DND-41 (cell line): ENCODE results near the gene PRSS38.

ENCODE experiments used
- CTCF ChIP-seq: IDR thresholded peaks from 2 replicates; pipeline ENCODE4 v1.5.1; 2012; ENCODE audit warnings: borderline replicate concordance, low read length, moderate library complexity, mild to moderate bottlenecking; ENCODE audit not compliant: poor library complexity, severe bottlenecking; ENCODE audit errors: extremely low read depth
- EZH2 ChIP-seq: IDR thresholded peaks from 3 replicates; pipeline ENCODE4 v1.6.1; 2012; ENCODE audit warnings: borderline replicate concordance, low read depth, mild to moderate bottlenecking, moderate library complexity, low read length, inconsistent platforms; ENCODE audit not compliant: severe bottlenecking

DNA sequence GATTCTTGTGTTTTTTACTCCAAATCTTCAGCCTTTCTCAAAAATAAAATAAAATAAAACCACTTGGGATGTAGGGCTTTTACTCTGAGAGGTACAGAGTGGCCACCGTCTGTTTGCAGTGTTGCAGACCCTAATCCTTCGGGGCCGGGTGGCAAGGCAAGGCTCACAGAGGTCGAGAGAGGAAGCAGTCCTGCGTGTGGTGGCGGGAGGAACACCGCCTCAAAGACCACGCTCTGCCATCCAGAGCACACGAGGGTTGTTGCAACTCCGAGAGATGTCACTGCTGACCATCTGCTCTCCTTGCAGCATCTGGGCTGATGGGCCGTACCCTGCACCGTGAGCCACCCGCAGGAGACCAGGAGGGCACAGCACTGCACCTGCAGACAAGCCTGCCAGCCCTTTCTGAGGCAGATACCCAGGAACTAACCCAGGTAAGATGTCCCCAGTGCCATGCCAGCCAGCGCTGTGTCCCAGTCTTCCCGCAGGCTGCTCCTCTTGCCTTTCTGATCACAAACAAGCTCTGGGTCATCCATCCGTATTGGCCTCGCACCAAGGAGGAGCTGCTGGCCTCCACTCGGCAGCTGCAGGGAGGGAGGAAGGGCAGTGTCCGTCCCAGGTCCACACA is 48.7 kb upstream of the PRSS38 start:
- no peak for TF ChIP-seq CTCF
- TF ChIP-seq EZH2 = no peak
